Epithelial cell of proximal tubule (primary cell): Measurements from ENCODE around the gene F11R. TPM values are rescaled to one million over a fixed set of nuclear protein-coding genes. Genes with fewer than 3 reads are reported as not detected.

Experiments
- total RNA-seq: library from RNA; depleted of rRNA; stranded (reverse); fragments of >200 nt; gene quantifications from 2 replicates; pipeline ENCODE4 v1.2.3, GENCODE V29; 2015

Gene F11R
- total RNA-seq, 1 donor from 2014 or later, result 57.8 TPM

Other genes starting within 250 kb of the F11R start
- gene LY9, start 225.0 kb downstream of the F11R start, total RNA-seq, result not detected in 2 replicates
- not detected in 2 replicates for gene CD244, start 158.3 kb downstream of the F11R start, total RNA-seq
- not detected in 2 replicates for gene ITLN1, start 136.0 kb downstream of the F11R start, total RNA-seq
- not detected in 2 replicates for gene ITLN2, start 66.3 kb downstream of the F11R start, total RNA-seq
- 52.0 and 148 TPM in 2 replicates for gene TSTD1, start 17.8 kb upstream of the F11R start, total RNA-seq
- 37.9 and 53.7 TPM in 2 replicates for gene USF1, start 24.8 kb upstream of the F11R start, total RNA-seq
- 0.06 and 0.07 TPM in 2 replicates for gene ARHGAP30, start 48.7 kb upstream of the F11R start, total RNA-seq
- gene NECTIN4, start 68.4 kb upstream of the F11R start, total RNA-seq, result 3.0 and 6.1 TPM in 2 replicates
- gene KLHDC9, start 77.2 kb upstream of the F11R start, total RNA-seq, result 2.6 and 6.5 TPM in 2 replicates
- 102 and 103 TPM in 2 replicates for gene PFDN2, start 96.9 kb upstream of the F11R start, total RNA-seq
- gene NIT1, start 97.0 kb upstream of the F11R start, total RNA-seq, result 34.2 and 55.9 TPM in 2 replicates
- 22.8 and 24.7 TPM in 2 replicates for gene DEDD, start 111.5 kb upstream of the F11R start, total RNA-seq
- 84.7 and 117 TPM in 2 replicates for gene UFC1, start 132.8 kb upstream of the F11R start, total RNA-seq
- gene USP21, start 138.3 kb upstream of the F11R start, total RNA-seq, result 10.2 and 20.6 TPM in 2 replicates
- 20.3 and 22.0 TPM in 2 replicates for gene PPOX, start 145.3 kb upstream of the F11R start, total RNA-seq
- gene B4GALT3, start 156.4 kb upstream of the F11R start, total RNA-seq, result 46.2 and 50.7 TPM in 2 replicates
- gene ADAMTS4, start 177.9 kb upstream of the F11R start, total RNA-seq, result under 0.01 TPM in 1 of 2 replicates, not detected in the other
- gene NDUFS2, start 181.2 kb upstream of the F11R start, total RNA-seq, result 104 and 124 TPM in 2 replicates
- not detected in 2 replicates for gene FCER1G, start 194.1 kb upstream of the F11R start, total RNA-seq
- gene APOA2, start 202.5 kb upstream of the F11R start, total RNA-seq, result not detected in 2 replicates
- gene TOMM40L, start 204.9 kb upstream of the F11R start, total RNA-seq, result 6.2 and 12.4 TPM in 2 replicates
- gene NR1I3, start 217.1 kb upstream of the F11R start, total RNA-seq, result not detected in 2 replicates
- gene PCP4L1, start 237.6 kb upstream of the F11R start, total RNA-seq, result 0.35 TPM in 1 of 2 replicates, not detected in the other